SKM-1 treated with dmso at 0.1 percent for 144 hours (cell line): ENCODE data around the gene PRUNE2.
"Not testable (repeated sequence)": the region's sequence is repeated elsewhere in the genome, so short reads cannot be mapped to it uniquely, and the experiment has no call there.

Experiments
- DNase-seq: peaks from one replicate; lab custom pipeline; 2025; ENCODE audit not compliant: unreplicated experiment; lab: John Stamatoyannopoulos, UW

PRUNE2 gene, protein sequence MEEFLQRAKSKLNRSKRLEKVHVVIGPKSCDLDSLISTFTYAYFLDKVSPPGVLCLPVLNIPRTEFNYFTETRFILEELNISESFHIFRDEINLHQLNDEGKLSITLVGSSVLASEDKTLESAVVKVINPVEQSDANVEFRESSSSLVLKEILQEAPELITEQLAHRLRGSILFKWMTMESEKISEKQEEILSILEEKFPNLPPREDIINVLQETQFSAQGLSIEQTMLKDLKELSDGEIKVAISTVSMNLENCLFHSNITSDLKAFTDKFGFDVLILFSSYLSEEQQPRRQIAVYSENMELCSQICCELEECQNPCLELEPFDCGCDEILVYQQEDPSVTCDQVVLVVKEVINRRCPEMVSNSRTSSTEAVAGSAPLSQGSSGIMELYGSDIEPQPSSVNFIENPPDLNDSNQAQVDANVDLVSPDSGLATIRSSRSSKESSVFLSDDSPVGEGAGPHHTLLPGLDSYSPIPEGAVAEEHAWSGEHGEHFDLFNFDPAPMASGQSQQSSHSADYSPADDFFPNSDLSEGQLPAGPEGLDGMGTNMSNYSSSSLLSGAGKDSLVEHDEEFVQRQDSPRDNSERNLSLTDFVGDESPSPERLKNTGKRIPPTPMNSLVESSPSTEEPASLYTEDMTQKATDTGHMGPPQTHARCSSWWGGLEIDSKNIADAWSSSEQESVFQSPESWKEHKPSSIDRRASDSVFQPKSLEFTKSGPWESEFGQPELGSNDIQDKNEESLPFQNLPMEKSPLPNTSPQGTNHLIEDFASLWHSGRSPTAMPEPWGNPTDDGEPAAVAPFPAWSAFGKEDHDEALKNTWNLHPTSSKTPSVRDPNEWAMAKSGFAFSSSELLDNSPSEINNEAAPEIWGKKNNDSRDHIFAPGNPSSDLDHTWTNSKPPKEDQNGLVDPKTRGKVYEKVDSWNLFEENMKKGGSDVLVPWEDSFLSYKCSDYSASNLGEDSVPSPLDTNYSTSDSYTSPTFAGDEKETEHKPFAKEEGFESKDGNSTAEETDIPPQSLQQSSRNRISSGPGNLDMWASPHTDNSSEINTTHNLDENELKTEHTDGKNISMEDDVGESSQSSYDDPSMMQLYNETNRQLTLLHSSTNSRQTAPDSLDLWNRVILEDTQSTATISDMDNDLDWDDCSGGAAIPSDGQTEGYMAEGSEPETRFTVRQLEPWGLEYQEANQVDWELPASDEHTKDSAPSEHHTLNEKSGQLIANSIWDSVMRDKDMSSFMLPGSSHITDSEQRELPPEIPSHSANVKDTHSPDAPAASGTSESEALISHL (N-terminal part only)

DNA sequence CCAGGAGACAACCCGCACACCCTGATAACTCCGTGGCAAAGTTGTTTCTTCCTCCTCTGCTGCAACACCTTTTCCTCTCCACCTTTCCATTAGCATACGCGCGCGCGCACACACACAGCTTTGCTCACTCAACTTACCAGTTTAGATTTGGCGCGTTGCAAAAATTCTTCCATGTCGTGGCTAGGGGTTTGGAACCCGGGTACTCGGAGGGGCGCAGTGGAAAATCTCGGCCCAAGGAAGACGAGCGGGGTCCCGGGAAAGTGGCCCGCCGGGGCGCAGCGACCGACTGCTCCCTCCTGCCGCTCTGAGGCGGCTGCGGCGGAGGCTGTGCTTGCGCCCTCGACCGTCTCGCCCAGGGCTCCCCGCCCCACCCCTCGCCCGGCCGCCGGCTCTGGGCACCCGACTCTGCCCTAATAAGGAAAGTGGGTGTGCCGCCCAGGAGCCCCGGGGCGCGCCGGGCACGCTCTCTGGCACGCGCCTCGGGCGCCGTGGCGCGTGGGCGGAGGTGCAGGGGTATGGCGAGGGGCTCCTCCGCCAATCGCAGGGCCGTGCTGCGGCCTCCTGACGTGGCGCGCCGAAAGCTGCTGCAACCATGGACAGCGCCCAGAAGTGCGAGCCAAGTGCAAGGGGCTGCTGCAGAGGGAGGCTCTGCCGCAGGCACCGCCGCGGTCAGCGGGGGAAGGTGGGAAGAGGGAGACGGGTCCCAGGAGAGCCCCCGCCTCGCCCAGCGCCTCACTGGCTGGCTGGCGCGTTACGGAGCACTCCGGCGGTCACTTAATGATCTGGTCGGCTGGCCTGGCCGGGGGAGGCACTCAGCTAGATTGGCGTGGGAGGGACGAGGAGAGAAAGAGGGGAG is at the start of gene PRUNE2:
TSS of gene PRUNE2 (minus strand) at position 324 of the 856 bp plus-strand sequence. CDS start at position 173, 151 bp downstream.
- no peak for DNase-seq

DNA sequence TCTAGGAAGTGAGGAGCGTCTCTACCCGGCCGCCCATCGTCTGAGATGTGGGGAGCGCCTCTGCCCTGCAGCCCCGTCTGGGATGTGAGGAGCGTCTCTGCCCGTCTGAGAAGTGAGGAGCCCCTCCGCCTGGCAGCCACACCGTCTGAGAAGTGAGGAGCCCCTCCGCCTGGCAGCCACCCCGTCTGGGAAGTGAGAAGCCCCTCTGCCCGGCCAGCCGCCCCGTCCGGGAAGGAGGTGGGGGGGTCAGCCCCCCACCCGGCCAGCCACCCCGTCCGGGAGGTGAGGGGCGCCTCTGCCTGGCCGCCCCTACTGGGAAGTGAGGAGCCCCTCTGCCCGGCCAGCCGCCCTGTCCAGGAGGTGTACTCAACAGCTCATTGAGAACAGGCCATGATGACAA is 49.5 kb upstream of the PRUNE2 start:
- DNase-seq: not testable (repeated sequence)

DNA sequence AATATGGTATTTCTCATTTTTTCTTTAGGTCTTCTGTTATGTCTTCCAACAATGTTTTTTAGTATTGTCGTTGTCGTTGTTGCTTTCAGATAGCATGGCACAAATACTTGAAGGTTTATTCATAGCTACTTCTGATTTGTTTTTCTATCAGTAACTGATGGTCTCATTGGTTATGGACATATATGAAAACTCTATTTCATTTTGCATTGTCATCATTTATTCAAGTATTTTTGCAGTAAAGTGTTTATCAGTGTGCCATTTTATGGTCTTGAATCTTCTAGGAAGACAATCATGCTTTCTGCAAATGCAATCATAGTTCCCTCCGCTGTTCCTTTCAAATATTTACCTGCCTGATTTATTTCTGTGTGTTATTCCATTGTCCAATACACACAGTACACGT is 44.0 kb upstream of the PRUNE2 start:
- DNase-seq: no peak

DNA sequence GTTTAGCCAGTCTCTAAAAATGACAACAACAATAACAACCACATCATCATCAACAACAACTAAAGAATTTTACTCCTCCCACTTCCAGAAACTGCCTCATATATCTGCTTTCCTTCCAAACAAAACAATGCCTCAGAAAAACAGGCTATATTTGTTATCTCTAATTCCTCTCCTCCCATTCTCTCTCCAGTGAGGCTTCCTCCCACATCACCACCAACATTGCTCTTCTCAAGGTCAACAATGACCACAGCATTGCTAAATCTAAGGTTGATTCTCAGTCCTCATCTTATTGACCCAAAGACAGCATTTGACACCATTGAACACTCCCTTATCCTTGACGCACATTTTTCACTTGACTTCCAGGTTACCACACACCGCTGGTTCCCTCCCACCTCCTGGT is 38.1 kb upstream of the PRUNE2 start:
- no peak for DNase-seq

DNA sequence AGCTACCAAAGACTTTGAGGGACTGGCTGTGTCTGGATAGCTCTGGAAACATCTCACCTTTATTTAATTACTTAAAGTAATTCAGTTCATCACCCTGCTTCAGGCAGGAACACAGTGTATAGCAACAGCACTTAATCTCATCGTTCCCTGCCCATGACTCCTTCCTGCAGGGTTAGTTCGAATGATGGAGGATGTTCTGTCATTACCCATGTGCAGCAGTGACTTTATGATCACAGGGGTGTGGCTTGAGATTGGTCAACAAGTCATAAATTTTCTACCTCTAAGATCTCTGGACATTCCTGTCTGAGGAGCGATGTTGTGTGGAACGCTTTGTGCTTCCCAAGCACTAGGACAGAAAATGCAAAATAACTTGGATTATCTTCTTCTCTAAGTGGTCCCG is 37.1 kb upstream of the PRUNE2 start:
- no peak for DNase-seq

DNA sequence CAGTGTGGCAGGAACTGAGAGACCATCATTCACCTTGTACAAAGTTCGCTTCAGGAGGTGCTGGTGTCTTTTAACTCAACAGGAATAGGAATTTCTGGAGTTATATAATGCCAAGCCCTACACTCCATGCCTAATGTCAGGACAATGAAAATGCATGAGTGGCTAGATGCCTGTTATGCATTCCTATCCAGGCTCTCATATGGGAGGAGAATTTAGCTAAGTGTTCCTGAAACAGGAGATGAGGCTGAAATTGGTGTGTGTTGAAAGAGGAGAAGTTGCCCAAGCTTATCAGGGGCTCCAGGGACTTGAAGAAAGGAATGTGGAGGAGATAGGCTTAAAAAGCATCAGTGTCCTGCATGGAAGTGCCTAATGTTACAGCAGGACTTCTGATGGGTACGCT is 26.8 kb upstream of the PRUNE2 start:
- no peak for DNase-seq

DNA sequence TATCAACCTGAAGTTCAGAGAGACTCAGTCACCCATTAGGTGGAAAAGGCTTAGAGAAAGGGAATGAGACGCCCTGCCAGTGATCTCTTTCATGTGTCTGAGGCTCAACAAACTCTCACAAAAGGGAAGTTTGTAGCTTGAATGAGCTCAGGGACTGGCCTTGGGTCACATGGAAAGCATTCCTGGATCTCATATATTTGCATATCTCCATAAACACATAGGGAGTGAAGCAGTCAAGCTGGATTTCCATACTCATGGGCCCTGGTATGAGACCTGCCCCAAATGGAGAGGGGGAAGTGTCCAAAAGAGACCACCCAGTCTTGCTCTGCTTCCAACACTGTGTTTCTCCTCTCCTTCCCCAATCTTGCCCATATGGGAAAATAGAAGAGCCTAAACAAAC is 26.4 kb upstream of the PRUNE2 start:
- DNase-seq: no peak

DNA sequence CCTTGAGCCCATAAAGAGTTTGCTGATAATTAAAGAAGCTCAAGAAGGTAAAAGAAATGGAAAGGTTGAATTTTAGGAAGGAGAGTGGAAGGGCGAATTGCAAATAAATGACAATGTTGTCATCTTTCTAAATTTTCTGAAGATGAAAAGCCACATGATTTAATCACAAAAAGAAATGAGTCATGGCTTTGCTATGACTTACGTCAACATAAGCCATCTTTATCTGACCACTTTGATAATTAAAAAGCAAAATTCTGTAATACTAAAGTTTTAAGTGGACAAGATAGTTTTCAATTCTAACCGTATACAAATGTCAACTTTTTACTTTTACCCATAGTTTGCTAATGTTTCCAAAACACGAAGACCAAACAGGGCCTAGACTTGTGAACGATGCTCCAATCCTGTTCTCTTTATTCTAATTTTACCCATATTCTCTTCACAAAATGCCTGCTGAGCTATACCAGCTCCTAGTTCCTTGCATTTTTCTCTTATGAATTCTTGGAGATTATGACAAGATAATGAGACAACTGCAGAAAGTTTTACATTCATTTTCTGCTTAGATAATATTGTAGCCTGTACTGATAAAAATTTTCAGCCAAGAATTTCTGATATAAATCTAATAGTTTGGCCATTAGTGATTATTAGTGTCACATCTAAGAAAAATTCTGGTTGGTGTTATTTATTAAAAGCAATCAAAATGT is 21.8 kb upstream of the PRUNE2 start:
- DNase-seq: no peak

DNA sequence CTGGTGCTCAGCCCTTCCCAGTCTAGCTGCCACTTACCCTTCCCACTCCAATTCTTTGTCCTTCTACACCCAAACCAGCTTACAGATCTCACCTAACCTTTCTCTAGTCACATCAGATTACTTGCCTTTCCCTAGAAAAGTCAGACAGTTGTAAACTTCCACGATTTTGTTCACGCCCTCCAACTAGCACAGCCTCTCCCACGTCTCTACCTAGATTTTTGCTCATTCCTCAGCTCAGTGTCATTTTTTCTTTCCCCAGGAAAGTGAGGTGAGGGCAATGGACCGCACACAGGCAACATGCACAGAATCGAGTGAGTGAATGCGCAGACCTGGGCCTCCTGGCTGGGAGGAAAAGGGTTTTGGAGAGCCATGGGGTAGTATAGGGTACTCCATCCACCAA is 20.9 kb upstream of the PRUNE2 start:
- DNase-seq: no peak

DNA sequence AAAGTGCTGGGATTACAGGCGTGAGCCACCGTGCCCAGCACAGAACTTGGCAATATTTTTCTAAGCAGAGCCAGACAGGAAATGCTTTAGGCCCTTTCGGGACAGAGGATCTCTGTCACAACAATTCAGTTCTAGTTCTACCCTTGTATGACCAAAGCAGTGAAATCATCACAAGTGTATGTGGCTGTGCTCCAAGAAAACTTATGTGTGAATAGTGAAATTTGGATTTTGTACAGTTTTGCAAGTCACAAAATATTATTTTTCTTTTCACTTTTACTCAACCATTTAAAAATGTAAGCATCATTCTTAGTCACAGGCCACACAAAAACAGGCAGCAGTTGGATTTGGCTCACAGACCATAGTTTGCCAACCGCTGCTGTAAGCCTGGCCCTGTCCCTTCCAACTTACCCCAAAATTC is 20.4 kb upstream of the PRUNE2 start:
- no peak for DNase-seq

DNA sequence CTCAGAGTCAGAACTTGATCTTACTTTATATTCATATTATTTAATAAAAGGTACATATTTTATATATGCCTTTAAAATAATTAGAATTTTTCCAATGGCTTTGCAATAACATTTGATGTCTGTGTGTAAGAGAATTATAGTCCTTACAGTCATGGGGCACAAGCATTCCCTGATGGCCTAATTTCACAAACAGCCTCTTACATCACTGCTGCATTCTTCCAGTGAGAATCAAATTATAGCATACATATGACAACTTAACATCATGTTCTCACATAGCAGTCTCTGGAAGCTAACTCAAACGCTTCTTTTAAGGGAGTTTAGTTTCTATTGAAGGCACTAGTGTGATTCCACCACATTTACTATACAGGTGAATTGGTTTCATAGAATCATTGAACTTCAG is 15.3 kb upstream of the PRUNE2 start:
- DNase-seq: no peak

DNA sequence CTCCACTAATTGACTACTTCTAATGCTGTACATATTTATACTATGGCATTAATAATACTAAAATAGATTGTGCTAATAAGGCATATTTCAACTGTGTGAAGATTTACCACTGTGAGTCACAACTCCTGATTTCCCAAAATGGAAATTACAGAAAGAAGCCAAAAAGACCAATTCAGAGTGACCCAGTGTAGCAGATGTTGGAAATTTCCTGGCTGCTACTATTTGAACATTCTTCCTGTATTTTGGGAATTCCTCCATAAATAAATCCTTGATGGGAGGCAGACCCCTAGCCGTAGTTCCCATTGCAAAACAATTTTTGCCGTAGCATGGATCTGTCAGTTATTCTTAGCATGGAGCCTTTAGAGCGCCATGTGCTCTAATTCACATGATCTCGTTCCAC is 11.4 kb upstream of the PRUNE2 start:
- DNase-seq: no peak

DNA sequence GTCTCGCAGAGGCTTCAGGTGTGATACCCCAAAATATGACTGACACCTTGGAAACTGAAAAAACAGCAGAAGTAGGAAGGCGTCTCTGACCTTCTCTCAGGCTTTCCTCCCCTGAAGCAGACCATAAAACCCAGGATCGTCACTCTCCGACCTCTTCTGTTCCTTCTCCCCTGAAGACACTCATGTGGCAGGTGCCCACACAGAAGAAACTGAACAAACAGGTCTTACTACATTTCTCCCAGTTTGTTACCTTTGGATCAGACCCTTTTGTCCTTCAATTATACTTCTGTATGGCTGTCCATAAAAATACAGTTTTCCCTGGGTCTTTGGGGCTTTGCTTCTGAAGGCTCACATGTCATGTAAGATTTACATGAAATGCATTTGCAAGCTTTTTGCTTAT is 10.3 kb upstream of the PRUNE2 start:
- no peak for DNase-seq

DNA sequence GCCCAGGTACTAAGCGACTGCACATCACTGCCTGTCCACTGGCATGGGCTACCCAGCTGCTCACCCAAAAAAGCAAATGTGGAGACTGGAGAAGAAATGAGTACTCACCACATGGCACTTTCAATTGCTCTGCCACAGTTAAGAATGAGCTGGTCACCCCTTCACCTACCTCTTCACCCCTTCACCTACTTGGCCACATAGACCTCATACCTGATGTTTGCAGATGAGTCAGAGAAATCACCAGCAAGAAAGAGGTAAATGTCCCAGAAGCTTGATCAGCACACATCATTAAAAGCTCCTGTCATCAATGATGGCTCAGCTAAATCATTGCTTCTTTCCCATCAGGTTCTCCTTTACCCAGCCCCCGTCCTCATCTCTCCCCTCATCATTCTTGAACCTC is 7.6 kb upstream of the PRUNE2 start:
- no peak for DNase-seq

DNA sequence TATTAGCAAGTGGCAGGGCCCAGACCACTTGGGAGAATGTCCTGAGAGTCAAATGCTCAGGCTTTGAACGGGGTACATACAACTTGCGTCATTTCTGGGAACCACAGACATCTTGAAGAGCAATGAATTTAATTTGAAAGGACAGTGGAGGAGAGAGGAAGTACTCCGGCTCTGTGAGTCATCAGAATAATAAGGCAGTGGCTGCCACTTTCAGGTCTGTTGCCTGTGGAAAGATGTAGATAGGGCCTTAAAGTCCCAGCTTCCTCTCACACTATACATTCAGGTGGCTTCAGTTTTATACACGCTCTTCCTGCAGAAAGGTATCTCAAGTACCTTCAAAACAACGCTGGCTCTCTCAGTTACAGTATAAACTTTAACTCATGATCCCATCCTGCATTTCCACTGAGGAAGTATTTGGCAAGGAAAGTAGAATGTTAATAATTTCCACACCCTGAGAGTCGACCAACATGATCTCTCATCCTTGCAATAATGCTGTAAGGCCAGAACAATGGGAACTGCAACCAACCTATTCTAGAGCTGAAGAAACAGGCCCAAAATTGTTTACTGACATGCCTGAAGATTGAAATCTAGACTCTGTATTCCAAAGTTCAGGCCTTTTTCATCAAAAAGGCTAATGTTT is 6.8 kb upstream of the PRUNE2 start:
- DNase-seq: peak; percentile 45

DNA sequence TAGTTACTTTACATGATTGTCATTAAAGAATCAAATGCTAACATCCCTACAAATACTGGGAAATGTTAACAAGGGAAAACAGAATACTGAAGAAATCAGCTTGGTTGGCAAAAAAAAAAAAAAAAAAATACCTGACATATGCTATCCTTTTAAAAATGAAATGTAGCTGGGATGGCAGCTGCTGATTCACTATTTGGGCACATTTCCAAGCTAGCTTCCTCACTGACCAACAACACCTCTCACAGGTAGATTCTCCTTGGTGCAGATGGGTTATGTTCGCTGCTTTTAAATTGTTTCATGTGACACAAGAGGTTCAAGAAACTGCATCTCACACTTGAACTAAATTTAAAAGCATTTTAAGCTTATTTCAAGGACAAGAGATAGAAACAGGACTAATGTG is 6.1 kb upstream of the PRUNE2 start:
- DNase-seq: no peak

DNA sequence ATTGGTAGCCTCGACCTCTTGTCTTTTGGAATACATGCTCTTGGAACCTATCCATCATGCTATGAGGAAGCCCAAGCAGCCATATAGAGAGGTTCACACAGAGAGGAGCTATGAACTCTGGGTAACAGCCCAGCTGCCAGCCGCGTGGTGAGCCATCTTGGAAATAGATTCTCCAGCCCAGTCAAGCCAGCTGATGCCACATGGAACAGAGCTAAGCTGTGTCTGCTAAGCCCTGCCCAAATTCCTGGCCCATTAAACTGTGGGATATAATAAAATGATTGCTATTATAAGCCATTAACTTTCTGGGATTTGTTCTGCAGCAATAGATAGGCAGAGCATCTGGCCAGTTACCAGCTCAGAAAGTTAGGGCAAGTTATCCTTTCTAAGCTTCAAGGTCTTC is 4.9 kb upstream of the PRUNE2 start:
- no peak for DNase-seq

DNA sequence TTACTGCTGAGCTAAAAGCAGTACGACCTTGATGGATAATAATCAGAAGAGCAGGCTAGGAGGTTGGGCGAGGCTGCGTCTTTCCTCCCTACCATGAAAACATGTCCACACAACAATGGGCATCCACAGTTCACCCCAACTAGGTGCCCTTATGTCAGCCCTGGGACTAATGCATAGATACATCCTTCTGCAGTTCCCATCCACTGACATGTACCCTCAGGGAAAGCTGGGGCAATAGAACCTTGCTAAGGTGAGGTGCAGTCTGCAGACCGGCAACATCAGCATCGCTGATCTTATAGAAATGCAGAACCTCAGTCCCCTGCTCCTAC is 697 bp upstream of the PRUNE2 start:
- DNase-seq: no peak

DNA sequence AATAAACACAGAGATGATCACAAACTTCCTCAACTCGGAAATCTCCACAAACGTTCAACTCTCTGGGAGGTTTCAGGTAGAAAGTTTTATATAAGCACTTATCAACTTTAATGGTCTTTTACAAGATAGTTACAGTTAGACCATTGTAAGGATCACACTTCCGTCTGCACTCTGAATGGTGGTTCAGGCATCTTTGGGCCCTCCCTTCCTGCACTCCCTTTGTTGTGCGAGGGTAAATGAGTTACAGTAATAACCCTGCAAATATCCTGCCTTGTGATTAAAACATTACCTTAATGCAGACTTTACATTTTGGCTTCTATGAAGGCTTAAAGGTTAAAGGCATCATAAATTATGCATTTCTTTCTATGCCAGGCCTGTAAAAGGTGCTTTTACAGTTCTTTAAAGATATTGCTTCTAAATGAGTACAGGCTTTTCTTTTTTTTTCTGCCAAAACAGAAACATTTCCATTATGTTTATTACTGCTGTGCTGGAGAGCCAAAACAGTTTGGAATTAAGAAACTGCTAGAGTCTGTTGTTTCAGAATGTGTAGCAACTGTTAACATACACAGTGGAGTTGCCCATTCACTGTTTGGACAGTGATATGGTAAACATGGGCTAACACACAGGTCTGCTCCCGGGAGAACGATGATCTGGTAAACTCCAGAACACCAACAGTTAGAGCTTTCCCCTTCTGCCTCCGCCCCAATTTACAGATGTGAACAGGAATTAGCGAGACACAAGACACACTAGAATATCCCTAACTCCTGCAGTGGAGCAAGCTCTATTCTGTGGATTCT is 1.1 kb downstream of the PRUNE2 start:
- no peak for DNase-seq
